Caco-2 (cell line): ENCODE measurements around the gene PPP1R10. TPM values are rescaled to one million over a fixed set of nuclear protein-coding genes. Genes with fewer than 3 reads are reported as not detected.

Source experiments
- BruUV-seq: library from RNA; stranded (reverse); fragments of 400-500 nt; replicated peaks from 2 replicates; lab custom pipeline; 2021; lab: Mats Ljungman, UMichigan
- CTCF ChIA-PET: fragments of 300-600 bp; sonication (Branson Sonifier 250); formaldehyde crosslinking; loops from one replicate; lab custom pipeline; 2022; ENCODE audit warnings: antibody characterized with exemption; lab: Charles Lee
- POLR2A ChIA-PET: fragments of 300-600 bp; sonication (Branson Sonifier 250); formaldehyde crosslinking; loops from one replicate; lab custom pipeline; 2022; ENCODE audit warnings: antibody characterized with exemption; lab: Charles Lee
- DNase-seq, 2 experiments: peaks; one replicate each; pipeline versions ENCODE4 v3.0.0 to v3.0.0-alpha.2; 2020 to 2022
- H3K27me3 ChIP-seq: replicated peaks from 2 replicates; pipeline ENCODE4 v1.6.0; 2011; ENCODE audit warnings: low read length; ENCODE audit not compliant: control insufficient read depth, insufficient read depth
- H3K36me3 ChIP-seq: 2 replicates; pipeline ENCODE4 v1.5.1; 2011; ENCODE audit warnings: low read length; ENCODE audit not compliant: control insufficient read depth, insufficient read depth
- H3K4me1 ChIP-seq: fragments of 250-450 bp; sonication (Bioruptor Pico); 2 replicates; pipeline ENCODE4 v1.5.1; 2020; ENCODE audit warnings: mild to moderate bottlenecking
- H3K4me3 ChIP-seq: 2 replicates; pipeline ENCODE4 v1.5.1; 2011; ENCODE audit warnings: low read depth, mild to moderate bottlenecking, control low read depth, low read length
- H3K9me3 ChIP-seq: fragments of 250-450 bp; sonication (Bioruptor Pico); 2 replicates; pipeline ENCODE4 v1.5.1; 2020; ENCODE audit warnings: mild to moderate bottlenecking, moderate library complexity
- H3K27ac Mint-ChIP-seq: one replicate; pipeline ENCODE4 v1.8.0; 2022; ENCODE audit warnings: mixed read lengths; ENCODE audit not compliant: unreplicated experiment
- H3K27me3 Mint-ChIP-seq: one replicate; pipeline ENCODE4 v1.8.0; 2022; ENCODE audit warnings: mixed read lengths; ENCODE audit not compliant: insufficient read depth, unreplicated experiment
- H3K36me3 Mint-ChIP-seq: one replicate; pipeline ENCODE4 v1.8.0; 2022; ENCODE audit warnings: mild to moderate bottlenecking, mixed read lengths; ENCODE audit not compliant: insufficient read depth, unreplicated experiment
- H3K4me1 Mint-ChIP-seq: one replicate; pipeline ENCODE4 v1.8.0; 2022; ENCODE audit warnings: low read depth, mixed read lengths; ENCODE audit not compliant: unreplicated experiment
- H3K4me3 Mint-ChIP-seq: one replicate; pipeline ENCODE4 v1.8.0; 2022; ENCODE audit warnings: mild to moderate bottlenecking, moderate library complexity, mixed read lengths; ENCODE audit not compliant: unreplicated experiment
- H3K9me3 Mint-ChIP-seq: one replicate; pipeline ENCODE4 v1.8.0; 2022; ENCODE audit warnings: mixed read lengths; ENCODE audit not compliant: unreplicated experiment
- intact Hi-C: fragments of 100-400 bp; cut with micrococcal nuclease; formaldehyde crosslinking; loops from one replicate; pipeline ENCODE4 v1.10.0; 2022; ENCODE audit not compliant: unreplicated experiment
- total RNA-seq: library from RNA; stranded (reverse); gene quantifications from 2 replicates; pipeline ENCODE4 v1.2.3, GENCODE V29; 2022
- TF ChIP-seq, protein P1 (sequence below), 2 experiments: fragments of 200-600 bp in 1 of 2; IDR thresholded peaks; 1 replicate in 1 of 2; 2 replicates in 1 of 2; pipeline versions ENCODE4 v1.5.1 to v1.8.0; 2011 to 2022; ENCODE audit warnings: antibody characterized with exemption in 1 of 2, control low read depth in 1 of 2, inconsistent platforms in 1 of 2, low read depth in 1 of 2, low read length in 1 of 2, mild to moderate bottlenecking in 1 of 2, moderate library complexity in 1 of 2; ENCODE audit not compliant: insufficient read depth in 1 of 2, severe bottlenecking in 1 of 2, unreplicated experiment in 1 of 2

The PPP1R10 gene
- total RNA-seq, 1 experiment from 2014 or later: 91.3 TPM

DNA sequence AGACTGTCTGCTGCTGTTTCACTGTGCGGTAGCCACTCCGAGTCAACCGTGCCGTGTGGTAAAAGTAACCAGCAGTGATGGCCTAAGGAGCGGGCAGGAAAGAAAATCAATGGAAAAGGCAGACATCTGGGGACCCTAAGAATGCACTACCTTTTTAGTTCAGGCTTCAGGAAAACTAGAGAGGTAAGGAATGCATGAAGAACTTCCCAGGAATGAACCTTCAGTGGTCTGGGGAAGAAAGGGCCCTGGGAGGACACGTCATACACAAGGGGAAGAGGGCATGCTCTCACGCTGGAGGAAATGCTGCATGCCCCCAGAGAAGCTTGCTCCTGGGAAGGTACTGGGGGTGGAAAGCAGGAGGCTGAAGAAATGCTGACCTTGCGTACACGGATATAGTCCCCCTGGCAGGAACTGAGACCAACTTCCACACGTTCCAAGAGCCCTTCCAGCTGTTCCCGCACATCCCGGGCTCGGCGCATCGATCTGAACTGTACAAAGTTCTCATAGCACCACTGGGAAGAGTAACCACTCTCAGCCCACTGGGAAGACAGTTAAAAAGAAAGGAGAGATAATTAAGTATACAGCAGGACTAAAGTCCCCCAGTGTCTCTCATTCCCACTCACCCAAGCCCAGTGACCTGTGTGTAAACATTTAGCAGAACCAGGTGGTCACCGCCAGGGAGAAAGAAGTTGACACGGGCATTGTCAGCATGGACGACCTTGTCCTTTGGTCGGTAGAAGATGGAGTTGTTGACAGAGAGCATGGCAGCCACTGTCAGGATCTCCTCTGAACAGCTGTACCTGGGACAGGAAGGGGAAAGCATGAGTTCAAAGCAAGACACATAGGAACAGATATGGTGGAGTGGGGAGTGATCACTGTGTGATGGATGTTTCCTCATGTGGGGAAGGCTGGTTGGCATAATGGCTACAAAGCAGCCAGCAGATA lies 38.0 kb upstream of the PPP1R10 start:
- Histone ChIP-seq H3K36me3 (peaks cover 2% of the 10 kb centered on the region; the same call in 1 of the 2 replicates), H3K27me3 (no peaks in the 10 kb centered on the region), H3K4me3 (no peak overlapping the region), H3K4me1 (no peaks in the 10 kb centered on the region), H3K9me3 (no peaks in the 10 kb centered on the region)
- H3K27me3 Mint-ChIP-seq: no peaks in the 10 kb centered on the region
- H3K4me3 Mint-ChIP-seq: no peak overlapping the region
- no peaks in the 10 kb centered on the region for H3K4me1 Mint-ChIP-seq
- DNase-seq: no peak
- peaks cover 68% of the 10 kb centered on the region for H3K36me3 Mint-ChIP-seq
- no TSS peak for BruUV-seq
- POLR2A ChIA-PET: no interaction called here
- intact Hi-C loops: no loop called here
- H3K27ac Mint-ChIP-seq: no peak overlapping the region
- no peaks in the 10 kb centered on the region for H3K9me3 Mint-ChIP-seq
- TF ChIP-seq, protein P1, sequence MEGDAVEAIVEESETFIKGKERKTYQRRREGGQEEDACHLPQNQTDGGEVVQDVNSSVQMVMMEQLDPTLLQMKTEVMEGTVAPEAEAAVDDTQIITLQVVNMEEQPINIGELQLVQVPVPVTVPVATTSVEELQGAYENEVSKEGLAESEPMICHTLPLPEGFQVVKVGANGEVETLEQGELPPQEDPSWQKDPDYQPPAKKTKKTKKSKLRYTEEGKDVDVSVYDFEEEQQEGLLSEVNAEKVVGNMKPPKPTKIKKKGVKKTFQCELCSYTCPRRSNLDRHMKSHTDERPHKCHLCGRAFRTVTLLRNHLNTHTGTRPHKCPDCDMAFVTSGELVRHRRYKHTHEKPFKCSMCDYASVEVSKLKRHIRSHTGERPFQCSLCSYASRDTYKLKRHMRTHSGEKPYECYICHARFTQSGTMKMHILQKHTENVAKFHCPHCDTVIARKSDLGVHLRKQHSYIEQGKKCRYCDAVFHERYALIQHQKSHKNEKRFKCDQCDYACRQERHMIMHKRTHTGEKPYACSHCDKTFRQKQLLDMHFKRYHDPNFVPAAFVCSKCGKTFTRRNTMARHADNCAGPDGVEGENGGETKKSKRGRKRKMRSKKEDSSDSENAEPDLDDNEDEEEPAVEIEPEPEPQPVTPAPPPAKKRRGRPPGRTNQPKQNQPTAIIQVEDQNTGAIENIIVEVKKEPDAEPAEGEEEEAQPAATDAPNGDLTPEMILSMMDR (IDR thresholded peaks at IDR 0.05; ENCODE audit: insufficient read depth in 1 of 2, low read depth in 1 of 2, low read length in 1 of 2, severe bottlenecking in 1 of 2, unreplicated experiment in 1 of 2): no peak
- CTCF ChIA-PET: no interaction called here

GRCh38 chr6:30651143-30651542 lies 34.1 kb upstream of the PPP1R10 start:
- Histone ChIP-seq H3K9me3 (no peaks in the 10 kb centered on the region), H3K27me3 (no peaks in the 10 kb centered on the region), H3K4me3 (no peak overlapping the region), H3K36me3 (peaks cover 2% of the 10 kb centered on the region; the same call in 1 of the 2 replicates), H3K4me1 (no peaks in the 10 kb centered on the region)
- no peaks in the 10 kb centered on the region for H3K27me3 Mint-ChIP-seq
- no peak for DNase-seq
- TF ChIP-seq, protein P1 (IDR thresholded peaks at IDR 0.05; ENCODE audit: insufficient read depth in 1 of 2, low read depth in 1 of 2, low read length in 1 of 2, severe bottlenecking in 1 of 2, unreplicated experiment in 1 of 2): no peak
- H3K27ac Mint-ChIP-seq: no peak overlapping the region
- intact Hi-C loops: no loop called here
- no peaks in the 10 kb centered on the region for H3K9me3 Mint-ChIP-seq
- peaks cover 5% of the 10 kb centered on the region for H3K4me1 Mint-ChIP-seq
- CTCF ChIA-PET: no interaction called here
- peaks cover 63% of the 10 kb centered on the region for H3K36me3 Mint-ChIP-seq
- H3K4me3 Mint-ChIP-seq: no peak overlapping the region
- no TSS peak for BruUV-seq
- POLR2A ChIA-PET: no interaction called here

- peak overlapping the region; percentile 82 for H3K4me3 Mint-ChIP-seq
- DNase-seq: peak; percentile 78 to 88
- CTCF ChIA-PET: no interaction called here
- peaks cover 2% of the 10 kb centered on the region; the same call in 1 of the 2 replicates for H3K36me3 ChIP-seq
- no peaks in the 10 kb centered on the region for H3K4me1 ChIP-seq
- H3K9me3 Mint-ChIP-seq: no peaks in the 10 kb centered on the region
- POLR2A ChIA-PET: interaction anchor here (0.6 to 1.0 kb wide), 2 partner anchors 13 to 70 kb away, joined by 5 to 9 read pairs; partner anchors contain the start of gene MDC1
- BruUV-seq: no TSS peak
- H3K36me3 Mint-ChIP-seq: peaks cover 61% of the 10 kb centered on the region
- TF ChIP-seq, protein P1 (IDR thresholded peaks at IDR 0.05; ENCODE audit: insufficient read depth in 1 of 2, low read depth in 1 of 2, low read length in 1 of 2, severe bottlenecking in 1 of 2, unreplicated experiment in 1 of 2): no peak
- H3K9me3 ChIP-seq: no peaks in the 10 kb centered on the region
- peak overlapping the region; percentile 67 for H3K27ac Mint-ChIP-seq
- intact Hi-C loops: loop anchor here (1.0 to 2.0 kb wide), 3 partner anchors 25 to 75 kb away; partner anchors contain the start of genes DHX16, MRPS18B and PPP1R10
- H3K27me3 Mint-ChIP-seq: no peaks in the 10 kb centered on the region
- peaks cover 12% of the 10 kb centered on the region for H3K4me1 Mint-ChIP-seq
- no peaks in the 10 kb centered on the region for H3K27me3 ChIP-seq
- peak overlapping the region; percentile 83 for H3K4me3 ChIP-seq
These were observed 30.4 kb upstream of the PPP1R10 start for GRCh38 chr6:30647242-30648116.
